Neural cell (in vitro differentiated cells): ENCODE results near the gene DOCK2. TPM values are rescaled to one million over a fixed set of nuclear protein-coding genes. Genes with fewer than 3 reads are reported as not detected.

Experiments
- H2AFZ ChIP-seq: fragments of 200-600, 300-800 bp; sonication (generic), shearing (Covaris generic); 2 replicates; pipeline ENCODE4 v1.6.0; 2014; ENCODE audit warnings: low read depth, mild to moderate bottlenecking, antibody characterized with exemption, low read length, moderate library complexity
- H3F3A ChIP-seq: fragments of 200-600 bp; shearing (Covaris generic); 2 replicates; pipeline ENCODE4 v1.6.1; 2016; ENCODE audit warnings: mild to moderate bottlenecking, moderate library complexity, mixed read lengths, antibody characterized with exemption, low read length; ENCODE audit not compliant: insufficient read depth, poor library complexity, severe bottlenecking
- H3K27ac ChIP-seq: fragments of 200-600, 300-800 bp; sonication (generic), shearing (Covaris generic); 2 replicates; pipeline ENCODE4 v1.5.1; 2014; ENCODE audit warnings: mild to moderate bottlenecking, low read length, moderate library complexity
- H3K27me3 ChIP-seq: fragments of 300-800, 200-600 bp; sonication (generic), shearing (Covaris generic); 2 replicates; pipeline ENCODE4 v1.6.0; 2014; ENCODE audit warnings: mild to moderate bottlenecking, low read depth, low read length, moderate library complexity; ENCODE audit not compliant: insufficient read depth
- H3K36me3 ChIP-seq: fragments of 300-800, 200-600 bp; sonication (generic), shearing (Covaris generic); 2 replicates; pipeline ENCODE4 v1.5.1; 2014; ENCODE audit warnings: mild to moderate bottlenecking, antibody characterized with exemption, low read length, moderate library complexity; ENCODE audit not compliant: insufficient read depth
- H3K4me2 ChIP-seq: fragments of 300-800, 200-600 bp; sonication (generic), shearing (Covaris generic); 2 replicates; pipeline ENCODE4 v1.6.0; 2014; ENCODE audit warnings: mild to moderate bottlenecking, low read length
- H3K4me3 ChIP-seq: fragments of 300-800, 200-600 bp; sonication (generic), shearing (Covaris generic); 2 replicates; pipeline ENCODE4 v1.5.1; 2014; ENCODE audit warnings: mild to moderate bottlenecking, low read length, moderate library complexity
- H3K79me2 ChIP-seq: fragments of 200-600 bp; shearing (Covaris generic); replicated peaks from 2 replicates; pipeline ENCODE4 v1.6.0; 2014; ENCODE audit warnings: mild to moderate bottlenecking, low read length, moderate library complexity; ENCODE audit not compliant: insufficient read depth
- H3K9ac ChIP-seq: fragments of 300-800, 200-600 bp; sonication (generic), shearing (Covaris generic); 2 replicates; pipeline ENCODE4 v1.6.1; 2016; ENCODE audit warnings: mild to moderate bottlenecking, low read length, mixed read lengths
- H3K9me2 ChIP-seq: fragments of 200-600 bp; shearing (Covaris generic); 2 replicates; pipeline ENCODE4 v1.6.1; 2016; ENCODE audit warnings: mild to moderate bottlenecking, low read length, mixed read lengths; ENCODE audit not compliant: insufficient read depth
- H3K9me3 ChIP-seq: fragments of 200-600, 300-800 bp; sonication (generic), shearing (Covaris generic); 2 replicates; pipeline ENCODE4 v1.6.1; 2016; ENCODE audit warnings: mild to moderate bottlenecking, mixed run types, low read length, moderate library complexity, mixed read lengths
- H4K20me1 ChIP-seq: fragments of 200-600 bp; shearing (Covaris generic); 2 replicates; pipeline ENCODE4 v1.6.1; 2016; ENCODE audit warnings: mild to moderate bottlenecking, mixed run types; ENCODE audit not compliant: insufficient read depth
- CTCF ChIP-seq: fragments of 450-650 bp; IDR thresholded peaks from 2 replicates; pipeline ENCODE4 v1.5.1; 2014; ENCODE audit warnings: antibody characterized with exemption, mild to moderate bottlenecking, moderate library complexity; ENCODE audit not compliant: poor library complexity, severe bottlenecking
- EP300 ChIP-seq: fragments of 450-650 bp; conservative IDR thresholded peaks from 2 replicates; pipeline ENCODE4 v1.6.1; 2014; ENCODE audit warnings: antibody characterized with exemption, mild to moderate bottlenecking, moderate library complexity; ENCODE audit not compliant: poor library complexity, severe bottlenecking
- EZH2 ChIP-seq: fragments of 200-600, 300-800 bp; shearing (Covaris generic), sonication (generic); IDR thresholded peaks from 2 replicates; pipeline ENCODE4 v1.6.1; 2014; ENCODE audit warnings: antibody characterized with exemption, low read length, borderline replicate concordance, mild to moderate bottlenecking; ENCODE audit not compliant: insufficient read depth, poor library complexity, severe bottlenecking
- MXI1 ChIP-seq: fragments of 450-650 bp; conservative IDR thresholded peaks from 2 replicates; pipeline ENCODE4 v1.6.1; 2014; ENCODE audit warnings: antibody characterized with exemption, mild to moderate bottlenecking; ENCODE audit not compliant: poor library complexity, severe bottlenecking
- POLR2AphosphoS5 ChIP-seq: IDR thresholded peaks from 2 replicates; pipeline ENCODE4 v1.6.1; 2012
- RAD21 ChIP-seq: fragments of 450-650 bp; conservative IDR thresholded peaks from 2 replicates; pipeline ENCODE4 v1.6.1; 2014; ENCODE audit warnings: antibody characterized with exemption, mild to moderate bottlenecking, moderate library complexity
- REST ChIP-seq: IDR thresholded peaks from 2 replicates; pipeline ENCODE4 v1.6.1; 2012; ENCODE audit warnings: borderline replicate concordance
- SMC3 ChIP-seq: fragments of 450-650 bp; conservative IDR thresholded peaks from 2 replicates; pipeline ENCODE4 v1.6.1; 2014; ENCODE audit warnings: antibody characterized with exemption, mild to moderate bottlenecking, moderate library complexity; ENCODE audit not compliant: poor library complexity
- TAF1 ChIP-seq: IDR thresholded peaks from 2 replicates; pipeline ENCODE4 v1.6.1; 2012; ENCODE audit warnings: low read depth
- polyA plus RNA-seq: library from polyadenylated mRNA; depleted of rRNA; stranded (reverse); fragments of >200 nt; gene quantifications from 2 replicates; pipeline ENCODE4 v1.2.3, GENCODE V29; 2014

The DOCK2 gene
- polyA plus RNA-seq, 1 donor from 2014 or later = 0.15 TPM

GRCh38 chr5:169923988-169924387 is 286.9 kb downstream of the DOCK2 start:
- no peaks in the 10 kb centered on the region for H4K20me1 ChIP-seq
- no peak overlapping the region for H3K9ac ChIP-seq
- H3K4me3 ChIP-seq = no peak overlapping the region
- H3K36me3 ChIP-seq = no peaks in the 10 kb centered on the region
- no peaks in the 10 kb centered on the region for H3K9me2 ChIP-seq
- no peak overlapping the region for H3K27ac ChIP-seq
- H3K9me3 ChIP-seq = no peaks in the 10 kb centered on the region
- no peaks in the 10 kb centered on the region for H3K27me3 ChIP-seq
- H2AFZ ChIP-seq = no peak overlapping the region
- TF ChIP-seq REST (no peak), SMC3 (no peak), EZH2 (no peak), RAD21 (no peak), MXI1 (no peak), CTCF (no peak), EP300 (no peak), TAF1 (no peak), POLR2AphosphoS5 (no peak)
- no peaks in the 10 kb centered on the region for H3K79me2 ChIP-seq
- peaks cover 5% of the 10 kb centered on the region for H3F3A ChIP-seq
- no peak overlapping the region for H3K4me2 ChIP-seq

- Histone ChIP-seq H4K20me1 (no peaks in the 10 kb centered on the region), H3F3A (no peaks in the 10 kb centered on the region), H3K27me3 (no peaks in the 10 kb centered on the region), H3K4me2 (no peak overlapping the region), H3K9me3 (no peaks in the 10 kb centered on the region), H3K79me2 (no peaks in the 10 kb centered on the region), H3K4me3 (no peak overlapping the region), H3K36me3 (no peaks in the 10 kb centered on the region), H3K9me2 (no peaks in the 10 kb centered on the region), H3K27ac (no peak overlapping the region), H3K9ac (no peak overlapping the region), H2AFZ (no peak overlapping the region)
- TF ChIP-seq MXI1 (no peak), CTCF (no peak), POLR2AphosphoS5 (no peak), EZH2 (no peak), SMC3 (no peak)
Measured at GRCh38 chr5:169933127-169933526, 296.1 kb downstream of the DOCK2 start.
